Fibroblast of skin of right biceps (primary cell): Measurements from ENCODE around the gene ACCSL.

Experiments used
- DNase-seq: peaks from one replicate; pipeline ENCODE4 v3.0.0-alpha.2; 2013

ACCSL gene

DNA sequence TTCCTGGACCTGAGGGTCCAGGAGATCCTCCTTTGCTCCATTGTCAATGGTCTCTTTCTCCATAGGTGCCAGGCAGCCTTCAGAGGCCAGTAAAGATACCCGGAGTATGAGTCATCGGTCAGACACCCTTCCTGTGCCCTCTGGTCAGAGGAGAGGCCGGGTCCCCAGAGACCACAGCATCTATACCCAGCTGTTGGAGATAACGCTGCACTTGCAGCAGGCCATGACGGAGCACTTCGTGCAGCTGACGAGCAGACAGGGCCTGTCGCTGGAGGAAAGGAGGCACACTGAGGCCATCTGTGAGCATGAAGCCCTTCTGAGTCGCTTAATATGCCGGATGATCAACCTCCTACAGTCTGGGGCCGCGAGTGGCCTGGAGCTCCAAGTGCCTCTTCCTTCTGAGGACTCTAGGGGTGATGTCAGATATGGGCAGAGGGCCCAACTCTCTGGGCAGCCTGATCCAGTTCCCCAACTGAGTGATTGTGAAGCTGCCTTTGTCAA lies at the start of gene ACCSL:
Gene ACCSL, plus strand, starts transcription at position 51 of the 501 bp plus-strand sequence. Its CDS starts 56 bp downstream, at position 107.
- DNase-seq, result no peak

GRCh38 chr11:43998308-43998707 lies 49.5 kb upstream of the ACCSL start:
- no peak for DNase-seq

- DNase-seq, result no peak
Observed at GRCh38 chr11:44000731-44001130, 47.0 kb upstream of the ACCSL start.

DNA sequence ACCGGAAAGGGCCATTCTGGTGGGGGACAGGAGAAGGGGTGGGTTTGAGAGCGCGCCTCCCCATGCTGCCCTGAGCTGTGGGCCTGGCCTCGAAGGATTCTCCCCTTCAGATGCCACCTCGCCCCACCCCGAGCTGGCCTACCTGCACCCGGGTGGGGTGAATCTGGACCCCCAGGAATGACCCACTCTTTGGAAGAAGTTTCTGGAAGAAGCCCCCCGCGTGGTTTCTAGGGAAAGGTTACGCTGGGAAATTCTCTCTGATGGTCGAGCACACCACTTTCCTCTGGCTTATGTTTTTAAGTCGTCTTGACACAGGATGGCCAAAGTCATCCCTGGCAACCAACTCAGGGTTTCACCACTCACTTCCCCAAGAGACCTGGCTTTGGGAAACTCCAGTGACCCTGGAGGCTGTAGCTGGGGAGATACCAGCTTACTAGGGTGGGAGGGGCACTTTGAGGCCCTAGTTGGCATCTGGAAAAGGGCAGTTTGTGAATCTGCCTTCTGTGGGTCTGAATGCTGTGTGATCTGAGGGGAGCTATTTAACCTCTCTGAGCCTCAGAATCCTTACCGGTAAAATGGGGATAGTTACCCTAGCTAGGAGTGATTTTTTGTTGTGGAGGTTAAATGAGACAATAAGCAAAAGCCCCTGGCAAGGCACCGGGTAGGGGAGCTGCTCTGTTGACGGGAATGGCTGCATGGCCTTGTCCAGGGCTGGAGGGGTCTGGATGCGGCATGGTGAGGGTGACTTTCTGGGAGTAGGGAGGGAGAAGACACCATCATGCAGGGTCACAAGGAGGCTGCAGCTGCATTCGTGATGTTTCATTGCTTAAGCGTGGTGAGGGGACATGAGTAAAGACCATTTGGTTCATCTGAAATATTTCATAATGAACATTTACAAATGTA lies 45.3 kb upstream of the ACCSL start:
- no peak for DNase-seq

- no peak for DNase-seq
Observed at GRCh38 chr11:44003736-44004451, 43.9 kb upstream of the ACCSL start.

- DNase-seq, result no peak
Observed at GRCh38 chr11:44004452-44005062, 43.2 kb upstream of the ACCSL start.

DNA sequence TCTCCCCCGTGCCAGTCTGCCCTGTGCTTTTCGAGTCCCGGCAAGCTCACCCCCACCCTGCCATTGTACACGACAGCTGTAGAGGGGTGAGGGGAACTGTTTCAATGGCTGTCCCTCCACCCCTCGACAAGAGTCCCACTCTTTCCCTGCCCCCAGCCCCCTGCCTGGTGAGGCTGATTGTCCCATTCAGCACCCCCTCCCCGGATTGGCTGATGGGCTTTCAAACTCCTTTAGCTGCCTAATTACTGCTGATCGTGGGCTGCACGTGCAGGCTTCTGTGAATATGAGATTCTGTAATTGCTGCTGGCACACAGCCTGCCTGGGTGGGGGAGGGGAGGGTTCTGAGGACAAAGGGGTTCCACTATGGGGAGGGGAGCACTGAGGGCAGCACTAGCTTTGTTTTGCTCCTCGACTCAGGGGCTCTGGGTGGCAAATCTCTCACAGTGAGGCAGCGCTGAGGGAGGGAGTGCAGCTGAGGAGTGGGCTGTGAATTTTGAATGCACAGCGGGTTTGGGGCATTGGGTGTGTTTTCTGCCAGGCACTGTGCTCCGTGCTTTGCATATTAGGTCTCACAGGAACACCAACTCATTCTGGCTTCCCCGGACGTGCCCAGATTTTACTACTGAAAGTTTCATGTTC lies 42.6 kb upstream of the ACCSL start:
- no peak for DNase-seq

DNA sequence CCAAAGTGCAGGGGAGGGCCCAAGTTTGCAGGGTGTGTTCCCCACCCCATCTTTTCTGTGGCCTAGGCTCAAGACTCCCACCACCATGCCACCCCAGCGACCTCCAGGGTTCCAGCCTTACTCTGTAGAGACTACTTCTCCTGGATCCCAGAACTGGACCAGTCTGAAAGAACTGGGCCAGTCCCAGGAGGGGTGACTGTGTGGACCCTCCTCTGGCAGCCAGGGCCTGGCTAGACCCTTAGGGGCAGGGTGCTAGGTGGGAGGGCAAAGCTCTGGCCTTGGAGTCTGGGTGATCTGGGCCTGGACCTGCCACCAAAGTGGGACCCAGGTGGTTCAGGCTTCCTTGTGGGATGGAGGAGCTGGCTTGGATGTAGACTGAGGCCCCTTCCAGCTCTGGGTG lies 41.8 kb upstream of the ACCSL start:
- no peak for DNase-seq

- DNase-seq, result no peak
Observed at GRCh38 chr11:44006917-44007361, 40.8 kb upstream of the ACCSL start.

DNA sequence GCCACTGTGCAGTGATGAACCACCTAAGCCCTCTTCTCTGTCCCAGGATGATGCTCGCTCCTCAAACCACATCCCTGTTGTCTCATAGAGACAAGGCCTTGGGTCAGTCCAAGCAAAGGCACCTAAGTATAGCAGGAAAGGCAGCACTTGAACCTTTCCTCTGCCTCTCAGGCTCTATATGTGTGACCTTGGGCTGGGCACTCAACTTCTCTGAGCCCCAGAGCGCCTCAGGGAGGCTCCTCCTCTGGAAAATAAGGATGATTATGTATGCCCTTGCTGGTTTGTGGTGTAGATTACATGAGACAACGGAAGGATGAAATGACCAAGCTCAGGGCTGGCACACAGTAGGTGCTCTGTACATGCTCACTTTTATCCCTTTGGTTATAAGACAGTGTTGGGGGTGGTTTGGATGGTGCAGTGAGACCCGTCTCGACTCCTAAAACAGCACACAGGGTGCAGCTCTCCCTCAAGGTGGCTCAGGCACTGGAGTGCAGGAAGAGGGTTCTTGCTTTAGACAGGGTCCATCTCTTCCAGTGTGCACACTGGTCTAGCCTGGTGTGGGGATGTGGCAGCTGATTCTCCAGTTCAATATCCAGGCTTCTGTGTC lies 40.2 kb upstream of the ACCSL start:
- DNase-seq, result no peak

- no peak for DNase-seq
Observed at GRCh38 chr11:44008088-44008501, 39.7 kb upstream of the ACCSL start.

DNA sequence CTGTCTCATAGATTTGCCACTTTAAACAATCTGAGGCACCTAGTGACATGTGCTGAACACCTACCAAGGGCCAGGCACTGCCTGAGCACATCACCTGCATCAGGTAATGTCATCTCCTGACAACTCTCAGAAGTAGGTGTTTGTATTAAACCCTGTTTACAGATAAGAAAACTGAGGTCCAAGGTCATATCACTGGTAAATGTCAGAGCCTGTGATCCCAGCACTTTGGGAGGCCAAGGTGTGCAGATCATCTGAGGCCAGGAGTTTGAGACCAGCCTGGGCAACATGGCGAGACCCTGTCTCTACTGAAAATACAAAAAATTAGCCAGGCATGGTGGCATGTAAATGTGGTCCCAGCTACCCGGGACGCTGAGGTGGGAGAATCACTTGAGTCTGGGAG lies 39.1 kb upstream of the ACCSL start:
- no peak for DNase-seq

DNA sequence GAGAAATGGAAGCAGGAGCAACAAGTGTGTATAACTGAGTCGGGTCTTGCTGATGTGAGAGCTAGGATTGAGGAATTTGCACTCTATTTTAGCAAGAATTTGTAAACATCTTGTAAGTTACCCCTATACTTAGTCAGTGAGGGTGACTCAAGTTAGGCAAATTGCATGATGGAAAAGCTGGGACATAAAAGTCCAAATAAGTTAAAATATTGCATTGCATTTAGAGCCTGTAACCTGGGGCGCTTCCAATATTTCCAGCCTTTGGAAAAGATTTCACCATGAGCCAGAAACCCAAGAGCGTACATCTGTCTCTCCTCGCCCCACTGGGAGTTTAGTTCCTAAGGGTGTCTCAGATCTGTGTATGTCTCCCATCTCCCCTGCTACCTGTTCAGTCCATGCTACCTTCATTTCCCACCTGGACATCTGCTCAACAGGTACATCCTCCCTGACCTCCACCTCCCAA lies 37.0 kb upstream of the ACCSL start:
- peak; percentile 87 for DNase-seq

DNA sequence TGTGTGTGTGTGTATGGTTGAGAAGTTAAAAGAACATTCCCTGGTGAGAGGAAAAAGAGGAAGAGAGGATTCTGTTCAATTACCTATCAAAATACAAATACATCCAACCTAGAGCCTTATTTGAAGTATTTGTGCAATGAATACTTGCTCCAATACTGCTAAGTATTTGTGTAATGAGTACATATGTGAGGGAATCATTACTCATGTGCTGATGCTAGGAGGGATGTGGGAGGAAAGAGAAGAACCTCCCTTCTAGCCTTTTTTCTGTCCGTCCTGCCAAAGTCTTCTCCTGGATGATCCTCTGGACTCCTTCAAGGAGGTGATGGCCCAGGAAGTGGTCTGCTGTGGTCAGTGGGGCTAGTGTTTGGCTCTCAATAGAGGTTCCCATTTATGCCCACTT lies 36.0 kb upstream of the ACCSL start:
- DNase-seq, result peak; percentile 71

GRCh38 chr11:44014968-44015623 lies 32.7 kb upstream of the ACCSL start:
- DNase-seq, result peak; percentile 81

- DNase-seq, result no peak
Observed at GRCh38 chr11:44015624-44016007, 32.2 kb upstream of the ACCSL start.

DNA sequence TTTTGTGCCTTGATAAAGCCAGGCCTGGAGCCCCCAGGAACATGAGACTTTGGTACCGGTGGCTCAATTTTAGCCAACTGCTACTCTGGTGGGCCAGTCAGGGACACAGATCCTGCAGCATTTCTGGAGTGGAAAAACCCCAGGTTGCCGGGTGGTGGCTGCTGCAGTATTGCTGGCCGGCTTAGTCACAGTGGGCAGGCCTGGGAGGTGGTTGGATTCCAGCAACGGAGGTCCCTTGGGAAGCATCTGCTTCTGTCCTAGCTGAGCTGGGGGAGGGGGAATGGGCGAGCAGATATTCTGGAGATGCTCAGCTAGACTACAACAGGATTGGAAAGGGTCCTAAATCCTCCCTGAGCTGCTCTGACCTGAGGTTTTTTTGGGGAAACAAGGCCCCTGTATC lies 31.6 kb upstream of the ACCSL start:
- DNase-seq, result peak; percentile 94

DNA sequence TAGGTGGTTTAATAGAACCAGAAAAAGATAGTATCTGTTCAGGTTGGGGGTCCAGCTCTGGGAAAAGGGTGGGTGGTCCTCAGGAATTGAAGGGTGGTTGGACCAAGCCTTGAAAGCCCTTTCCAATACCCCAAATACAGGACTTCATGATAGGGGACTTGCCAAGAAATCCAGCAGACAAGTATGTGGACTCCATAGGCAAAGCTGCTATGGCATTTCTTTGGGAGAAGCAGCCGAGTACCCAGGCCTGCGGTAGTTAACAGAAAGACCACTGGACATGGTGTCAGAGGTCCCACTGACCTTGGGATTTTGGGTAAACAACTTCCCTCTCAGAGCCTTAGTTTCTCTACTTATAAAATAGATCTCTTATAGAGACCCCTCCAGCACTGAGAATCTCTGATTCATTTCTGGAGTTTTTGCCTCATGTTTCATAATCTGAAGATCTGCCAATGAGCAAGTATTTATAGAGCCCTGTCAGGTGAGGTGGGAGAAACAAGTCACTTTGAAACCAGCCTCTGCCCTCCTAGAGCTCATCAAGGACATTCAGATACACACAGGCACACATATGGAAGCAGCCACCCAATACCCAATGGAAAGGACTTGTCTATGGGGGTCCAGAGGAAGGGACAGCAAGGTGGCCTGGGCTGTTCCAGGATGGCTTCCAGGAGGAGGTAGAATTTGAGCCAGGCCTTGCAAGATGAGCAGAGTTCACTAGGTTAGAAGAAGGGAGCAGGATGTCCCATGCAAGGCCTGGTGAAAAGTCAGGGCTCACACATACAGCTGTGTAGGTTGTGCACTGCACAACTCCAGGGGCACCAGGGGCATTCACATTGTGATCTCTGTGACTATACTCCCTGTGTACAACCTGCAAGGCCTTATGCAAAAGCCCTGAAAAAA lies 31.0 kb upstream of the ACCSL start:
- DNase-seq, result peak; percentile 58

GRCh38 chr11:44017443-44018126 lies 30.2 kb upstream of the ACCSL start:
- peak; percentile 51 for DNase-seq

DNA sequence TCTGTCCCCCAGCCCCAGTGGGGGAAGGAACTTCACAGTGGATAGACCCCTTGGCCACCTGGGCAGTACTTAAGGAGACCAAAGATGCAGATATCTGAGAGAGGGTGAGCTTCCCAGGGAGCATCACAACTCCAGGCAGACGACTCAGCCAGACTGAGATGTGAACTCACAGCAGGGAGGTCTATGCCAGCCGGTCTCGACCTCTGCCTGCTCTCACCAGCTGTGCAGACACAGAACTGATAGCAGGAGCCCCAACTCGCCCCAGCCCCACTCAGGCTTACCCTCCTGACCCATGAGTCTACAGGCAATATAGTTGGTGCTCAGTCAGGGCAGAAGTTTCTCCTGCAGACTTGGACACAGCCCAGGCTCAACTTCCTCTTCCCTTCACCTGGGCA lies 29.7 kb upstream of the ACCSL start:
- DNase-seq, result no peak
